ENCODE data around the gene BATF3. TPM values are rescaled to one million over a fixed set of nuclear protein-coding genes. Genes with fewer than 3 reads are reported as not detected.
"Not testable (repeated sequence)": the region's sequence is repeated elsewhere in the genome, so short reads cannot be mapped to it uniquely, and the experiment has no call there.

BATF3 gene
- polyA plus RNA-seq (ENCODE audit: insufficient read length), result 1.3 TPM

DNA sequence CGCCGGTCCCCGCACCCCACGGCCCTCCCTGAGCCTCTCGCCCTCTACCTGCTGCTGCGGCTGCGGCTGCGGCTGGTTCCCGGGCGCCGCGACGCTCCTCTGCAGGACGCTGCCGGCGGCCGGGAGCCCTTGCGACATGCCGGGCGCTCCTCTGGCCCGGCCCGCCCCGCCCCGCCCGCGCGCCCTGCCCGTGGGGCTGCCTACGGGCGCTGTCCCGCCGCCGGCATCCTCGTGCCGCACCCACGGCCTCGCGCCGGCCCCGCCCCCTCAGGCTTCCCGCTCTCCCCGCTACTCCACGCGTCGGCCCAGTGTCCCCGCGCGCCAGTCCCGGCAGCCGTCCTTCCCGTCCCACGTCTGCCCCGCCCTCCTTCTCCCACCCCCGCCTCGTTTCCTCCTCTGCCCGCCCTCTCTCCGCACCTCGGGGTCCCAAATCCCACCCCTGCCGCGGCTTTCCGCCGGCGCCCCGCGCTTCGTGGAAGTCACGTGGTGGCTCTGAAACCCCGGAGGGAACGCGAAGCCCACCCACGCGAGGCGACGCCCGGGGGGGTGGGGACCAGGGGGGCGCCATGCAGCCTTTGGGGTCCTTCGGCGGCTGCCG is at the start of gene BATF3:
TSS of gene BATF3 (minus strand) at position 216 of the 598 bp plus-strand sequence. CDS start at position 138, 78 bp downstream.
- no peak for DNase-seq (ENCODE audit: low read depth)

- DNase-seq (ENCODE audit: low read depth), result no peak
These were observed 46.9 kb upstream of the BATF3 start for GRCh38 chr1:212746546-212746945.

- no peak for DNase-seq (ENCODE audit: low read depth)
These were observed 45.7 kb upstream of the BATF3 start for GRCh38 chr1:212745303-212745702.

GRCh38 chr1:212743901-212744475 is 44.3 kb upstream of the BATF3 start:
- DNase-seq (ENCODE audit: low read depth), result no peak

DNA sequence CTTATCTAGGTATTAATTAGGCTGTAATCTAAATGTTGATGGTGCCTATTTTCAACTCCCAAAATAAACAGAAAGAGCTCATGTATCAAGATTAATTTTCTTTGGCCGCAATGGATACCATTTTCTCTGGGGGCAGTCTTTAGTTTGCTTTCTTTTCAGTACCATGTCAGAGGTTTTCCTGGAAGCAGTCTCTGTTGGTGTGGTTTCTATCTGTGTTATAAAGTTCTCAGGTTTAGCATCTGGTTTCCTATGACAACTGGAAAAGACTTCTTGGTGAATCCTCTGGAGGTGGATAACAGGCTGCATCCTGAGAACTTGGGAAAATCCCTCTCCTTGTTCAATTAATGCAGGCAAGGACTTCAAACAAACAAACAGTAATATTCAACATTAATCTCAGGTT is 38.7 kb upstream of the BATF3 start:
- DNase-seq (ENCODE audit: low read depth), result no peak

DNA sequence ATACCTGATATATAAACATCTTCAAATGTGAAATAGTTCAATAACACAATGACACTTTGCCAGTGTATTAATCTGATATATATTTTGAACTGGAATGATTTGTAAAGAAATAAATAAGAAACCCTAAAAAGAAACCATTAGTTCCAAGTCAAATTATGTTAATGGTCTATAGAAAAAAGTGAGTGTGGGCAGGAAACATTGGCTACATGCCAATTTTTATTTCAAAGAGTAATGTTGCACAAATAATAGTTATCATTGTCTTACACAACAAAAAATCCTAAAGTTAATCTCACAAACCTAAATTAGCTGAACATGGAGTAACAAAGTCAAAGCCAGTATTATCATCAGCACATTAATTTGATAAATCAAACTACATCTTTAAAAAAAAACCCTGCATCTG is 37.9 kb upstream of the BATF3 start:
- DNase-seq (ENCODE audit: low read depth), result no peak

DNA sequence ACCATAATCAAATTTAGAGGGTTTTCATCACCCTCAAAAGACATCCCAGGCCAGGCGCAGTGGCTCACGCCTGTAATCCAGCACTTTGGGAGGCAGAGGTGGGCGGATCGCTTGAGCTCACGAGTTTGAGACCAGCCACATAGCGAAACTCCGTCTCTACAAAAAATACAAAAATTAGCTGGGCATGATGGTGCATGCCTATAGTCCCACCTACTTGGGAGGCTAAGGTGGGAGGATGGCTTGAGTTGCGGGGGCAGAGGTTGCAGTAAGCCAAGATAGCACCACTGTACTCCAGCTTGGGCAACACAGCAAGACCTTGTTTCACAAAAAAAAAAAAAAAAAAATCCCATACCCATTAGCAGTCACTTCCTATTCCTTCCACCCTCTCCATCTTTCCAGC is 33.5 kb upstream of the BATF3 start:
- no peak for DNase-seq (ENCODE audit: low read depth)

GRCh38 chr1:212731630-212732029 is 32.0 kb upstream of the BATF3 start:
- no peak for DNase-seq (ENCODE audit: low read depth)

DNA sequence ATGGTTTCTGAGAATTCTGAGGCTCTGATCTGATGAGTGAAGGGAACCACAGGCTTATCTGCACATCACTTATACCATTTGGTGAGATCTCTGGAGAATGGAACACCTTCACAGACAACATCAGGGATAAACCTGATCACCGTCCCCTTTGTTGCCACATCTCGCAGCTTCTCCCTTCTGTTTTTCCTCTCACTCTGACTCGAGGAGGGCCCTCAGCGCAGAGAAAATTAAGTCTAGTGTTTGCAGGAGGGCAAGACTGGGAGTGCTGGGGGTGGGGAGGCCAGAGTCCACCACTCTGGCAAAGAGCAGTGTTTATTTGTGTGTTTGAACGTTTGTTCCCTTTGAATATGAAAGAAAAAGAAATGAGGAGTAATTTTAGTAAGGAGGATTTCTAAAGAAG is 29.0 kb upstream of the BATF3 start:
- DNase-seq (ENCODE audit: low read depth), result no peak

GRCh38 chr1:212727386-212728181 is 27.9 kb upstream of the BATF3 start:
- no peak for DNase-seq (ENCODE audit: low read depth)

GRCh38 chr1:212724679-212725078 is 25.0 kb upstream of the BATF3 start:
- DNase-seq (ENCODE audit: low read depth), result not testable (repeated sequence)

DNA sequence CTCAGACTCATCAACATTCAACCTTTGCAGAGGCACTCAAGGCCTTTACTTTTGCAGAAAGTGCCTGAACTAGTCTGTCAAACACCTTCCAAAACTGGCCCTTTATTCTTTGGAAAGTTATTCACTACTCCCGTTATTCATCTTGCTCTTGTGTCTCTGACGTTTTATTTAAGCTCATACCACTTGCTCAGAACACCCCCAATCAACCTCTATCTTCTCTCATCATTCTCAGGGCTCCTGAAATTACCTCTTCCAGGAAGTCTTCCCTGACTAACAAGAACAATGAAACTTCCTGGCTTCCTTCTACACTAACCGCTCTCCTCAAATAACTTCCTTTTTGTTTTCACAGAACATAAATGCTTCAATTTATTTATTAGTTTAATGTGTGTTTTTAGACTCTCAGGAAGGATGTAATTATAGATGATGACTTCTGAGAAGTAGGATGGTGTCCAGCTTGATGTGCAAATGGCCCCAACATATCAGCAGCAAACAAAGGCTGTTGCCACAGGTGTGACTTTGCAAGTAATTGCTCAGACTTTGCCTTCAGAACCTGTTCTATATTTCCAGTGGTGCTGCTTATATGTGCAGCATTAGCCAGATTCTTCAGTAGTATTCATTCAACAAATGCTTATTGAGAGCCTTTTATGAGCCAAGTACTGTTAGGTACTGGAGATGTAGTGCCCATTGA is 22.8 kb upstream of the BATF3 start:
- DNase-seq (ENCODE audit: low read depth), result no peak

GRCh38 chr1:212721388-212722247 is 22.0 kb upstream of the BATF3 start:
- DNase-seq (ENCODE audit: low read depth), result no peak

DNA sequence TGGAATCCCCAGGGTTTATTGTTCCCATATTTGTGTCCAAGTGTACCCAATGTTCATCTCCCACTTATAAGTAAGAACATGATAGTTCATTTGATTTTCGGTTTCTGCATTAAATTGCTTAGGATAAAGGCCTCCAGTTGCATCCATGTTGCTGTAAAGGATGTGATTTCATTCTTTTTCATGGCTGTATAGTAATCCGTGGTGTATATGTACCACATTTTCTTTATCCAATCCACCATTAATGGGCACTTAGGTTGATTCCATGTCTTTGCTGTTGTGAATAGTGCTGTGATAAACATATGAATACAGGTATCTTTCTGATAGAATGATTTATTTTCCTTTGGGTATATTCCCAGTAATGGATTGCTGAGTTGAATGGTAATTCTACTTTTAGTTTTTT is 20.0 kb upstream of the BATF3 start:
- DNase-seq (ENCODE audit: low read depth), result no peak

DNA sequence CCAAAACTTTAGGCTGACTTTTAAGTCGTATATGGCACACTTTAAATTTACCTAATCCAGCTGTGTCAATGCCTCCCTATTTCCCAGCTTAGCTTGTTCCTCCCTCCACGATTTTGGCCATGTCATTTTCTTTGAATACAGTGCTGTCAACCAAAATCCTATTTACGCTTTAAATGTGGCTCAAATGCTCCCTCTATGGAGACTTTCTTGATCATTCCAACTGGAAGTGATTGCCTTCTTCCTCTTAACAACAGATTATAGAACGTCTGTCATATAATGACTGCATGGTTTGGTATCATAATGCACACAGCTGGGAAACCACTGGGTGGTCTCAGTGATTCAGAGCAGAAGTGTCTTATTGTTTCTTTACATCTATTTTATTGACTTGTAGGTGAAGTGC is 18.9 kb upstream of the BATF3 start:
- no peak for DNase-seq (ENCODE audit: low read depth)

GRCh38 chr1:212716161-212716560 is 16.5 kb upstream of the BATF3 start:
- DNase-seq (ENCODE audit: low read depth), result no peak

DNA sequence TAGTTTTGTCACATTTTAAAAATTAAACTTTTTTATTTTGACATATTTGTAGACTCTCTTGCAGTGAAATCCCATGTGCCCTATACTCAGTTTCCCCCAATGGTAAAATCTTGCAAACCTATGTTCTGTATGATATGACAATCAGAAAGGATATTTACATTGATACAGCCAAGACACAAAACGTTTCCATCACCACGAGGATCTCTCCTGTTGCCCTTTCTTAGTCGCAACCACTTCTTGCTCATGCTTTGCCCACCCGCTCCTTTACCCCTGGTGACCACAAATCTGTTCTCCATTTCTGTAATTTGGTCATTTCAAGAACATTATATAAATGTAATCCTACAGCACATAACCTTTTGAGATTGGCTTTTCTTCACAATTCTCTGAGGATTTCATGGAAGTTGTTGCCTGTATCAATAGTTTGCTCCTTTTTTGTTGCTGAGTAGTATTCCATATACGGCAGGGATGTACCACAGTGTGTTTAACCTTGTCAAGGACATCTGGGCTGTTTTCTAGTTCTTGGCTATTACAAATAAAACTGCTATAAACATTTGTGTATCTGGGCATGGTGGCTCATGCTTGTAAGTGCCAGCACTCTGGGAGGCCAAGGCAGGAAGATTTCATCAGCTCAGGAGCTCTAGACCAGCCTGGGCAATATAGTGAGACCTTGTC is 14.0 kb upstream of the BATF3 start:
- DNase-seq (ENCODE audit: low read depth), result no peak

DNA sequence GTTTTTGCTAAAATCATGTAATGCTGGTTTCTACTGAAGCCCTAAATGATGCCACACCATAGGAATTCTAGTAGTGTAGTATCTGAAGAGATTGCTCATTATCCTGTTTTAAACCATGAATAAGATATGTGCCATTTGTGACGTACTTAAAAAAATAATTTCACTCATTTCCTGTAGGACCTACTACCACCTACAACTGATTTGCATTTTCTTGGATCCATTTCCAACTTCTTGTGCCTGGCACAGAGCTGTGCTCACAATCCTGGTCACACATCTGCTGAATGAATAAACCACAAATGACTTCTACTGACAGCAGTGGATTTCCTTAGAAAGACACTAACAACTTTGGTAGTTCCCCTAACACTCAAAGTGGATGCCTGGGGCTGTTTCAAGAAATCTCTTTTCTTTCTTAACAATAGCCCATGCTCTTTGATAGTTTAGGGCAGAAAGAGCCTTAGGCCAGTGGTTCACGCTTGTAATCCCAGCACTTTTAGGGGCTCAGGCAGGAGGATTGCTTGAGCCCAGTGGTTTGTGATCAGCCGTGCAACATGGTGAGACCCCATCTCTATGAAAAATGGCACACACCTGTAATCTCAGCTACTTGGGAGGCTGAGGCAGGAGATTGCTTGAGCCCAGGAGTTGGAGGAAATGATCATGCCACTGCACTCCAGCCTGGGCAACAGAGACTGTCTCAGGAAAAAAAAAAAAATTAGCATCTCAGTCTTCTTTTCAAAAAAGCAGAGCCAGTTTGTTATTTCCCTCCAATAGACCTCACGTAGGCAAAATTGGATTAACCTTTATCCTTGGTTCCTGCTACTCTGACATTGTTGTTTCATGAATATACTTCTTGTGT is 13.0 kb upstream of the BATF3 start:
- DNase-seq (ENCODE audit: low read depth), result no peak

GRCh38 chr1:212711974-212712373 is 12.3 kb upstream of the BATF3 start:
- DNase-seq (ENCODE audit: low read depth), result not testable (repeated sequence)

DNA sequence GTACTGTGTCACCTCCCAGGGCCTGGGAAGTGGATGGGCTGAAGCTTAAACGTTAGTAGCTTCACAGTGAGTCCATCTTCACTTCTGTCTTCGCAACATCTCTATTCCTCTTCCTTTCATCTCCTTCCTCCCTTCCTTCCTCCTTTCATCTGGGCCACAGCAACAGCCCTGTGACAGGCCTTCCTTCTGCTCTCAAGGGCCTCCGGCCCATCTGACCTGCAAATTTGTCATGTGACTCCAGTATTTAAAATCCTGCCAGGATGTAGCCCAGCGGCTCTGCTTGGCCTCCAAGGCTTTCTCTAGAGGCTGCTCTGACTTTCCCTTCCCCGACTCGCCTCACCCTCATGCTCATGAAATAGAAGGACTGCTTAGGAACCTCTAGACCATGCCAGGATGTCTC is 10.9 kb upstream of the BATF3 start:
- no peak for DNase-seq (ENCODE audit: low read depth)

Measured in forelimb muscle (tissue), 1 donor.